ENCODE data around the gene FAM174B. TPM values are rescaled to one million over a fixed set of nuclear protein-coding genes. Genes with fewer than 3 reads are reported as not detected.

Gene FAM174B
- total RNA-seq, 1 experiment from 2014 or later = 0.30 TPM

- no peaks in the 10 kb centered on the region for H3K36me3 ChIP-seq (ENCODE audit: control insufficient read depth in 1 of 2, insufficient read depth in 2 of 2, low read length in 2 of 2)
- no TSS peak for BruUV-seq (replicated peaks)
- ChIA-PET CTCF (no interaction called here), POLR2A (no interaction called here), RAD21 (ENCODE audit: low non-redundant PET in 1 of 2, low total read pairs in 2 of 2, uncharacterized antibody in 2 of 2, unreplicated experiment in 2 of 2) (no interaction called here)
- H3K4me2 ChIP-seq (ENCODE audit: low read length) = no peak overlapping the region
- intact Hi-C loops (cut with micrococcal nuclease) = no loop called here
- H2AFZ ChIP-seq (ENCODE audit: low read depth, low read length, poor library complexity, severe bottlenecking) = no peak overlapping the region
- TF ChIP-seq CBX3 (IDR thresholded peaks at IDR 0.05; ENCODE audit: low read depth) (no peak), ZFX (IDR thresholded peaks at IDR 0.05) (no peak), YY1 (IDR thresholded peaks at IDR 0.05; ENCODE audit: extremely low read depth, insufficient replicate concordance, low read depth, low read length) (no peak), SRF (IDR thresholded peaks at IDR 0.05; ENCODE audit: low read depth) (no peak), EZH2phosphoT487 (IDR thresholded peaks at IDR 0.05; ENCODE audit: borderline replicate concordance) (no peak), POLR2AphosphoS5 (IDR thresholded peaks at IDR 0.05; ENCODE audit: low read depth, low read length) (no peak), ELF1 (IDR thresholded peaks at IDR 0.05; ENCODE audit: borderline replicate concordance, low read depth) (no peak), FOSL1 (IDR thresholded peaks at IDR 0.05; ENCODE audit: low read depth) (no peak), ATF3 (IDR thresholded peaks at IDR 0.05) (no peak), CEBPB (IDR thresholded peaks at IDR 0.05; ENCODE audit: low read depth) (no peak), JUND (IDR thresholded peaks at IDR 0.05) (no peak), POLR2A (IDR thresholded peaks at IDR 0.05; ENCODE audit: borderline replicate concordance, extremely low read depth, insufficient read depth, insufficient read length) (no peak), SIN3A (IDR thresholded peaks at IDR 0.05; ENCODE audit: low read depth) (no peak), ZNF274 (IDR thresholded peaks at IDR 0.05; ENCODE audit: low read depth, low read length) (no peak), SP1 (IDR thresholded peaks at IDR 0.05; ENCODE audit: low read depth) (no peak), RAD21 (IDR thresholded peaks at IDR 0.05; ENCODE audit: low read depth) (no peak), ZBTB33 (IDR thresholded peaks at IDR 0.05; ENCODE audit: extremely low read depth, insufficient replicate concordance, low read length) (no peak), EZH2 (IDR thresholded peaks at IDR 0.05) (no peak), TCF7L2 (IDR thresholded peaks at IDR 0.05; ENCODE audit: borderline replicate concordance, extremely low read depth, insufficient read depth, insufficient read length) (no peak)
- no peaks in the 10 kb centered on the region for H3K27me3 ChIP-seq (ENCODE audit: insufficient read depth, low read length)
- DNase-seq (ENCODE audit: low read depth, low spot score) = no peak
- no peak overlapping the region for H3K4me3 ChIP-seq (replicated peaks in 1 of 2; ENCODE audit: low read depth in 1 of 2, low read length in 2 of 2)
- H4K20me1 ChIP-seq (ENCODE audit: insufficient read depth) = no peaks in the 10 kb centered on the region
- no peaks in the 10 kb centered on the region for H3K9me3 ChIP-seq (ENCODE audit: control insufficient read depth in 1 of 2, insufficient read depth in 1 of 2, low read depth in 1 of 2, low read length in 2 of 2)
- H3K9ac ChIP-seq (ENCODE audit: low read length) = no peak overlapping the region
- H3K27ac ChIP-seq (ENCODE audit: low read depth, low read length) = no peak overlapping the region
- H3K79me2 ChIP-seq (ENCODE audit: insufficient read depth, low read length) = no peaks in the 10 kb centered on the region
- no peak for ATAC-seq
- H3K9me2 ChIP-seq (ENCODE audit: insufficient read depth) = no peaks in the 10 kb centered on the region
- no peaks in the 10 kb centered on the region for H3K4me1 ChIP-seq (ENCODE audit: control insufficient read depth in 1 of 2, insufficient read depth in 2 of 2, low read length in 2 of 2)
Observed at GRCh38 chr15:92657486-92657885, 1.9 kb upstream of the FAM174B start.

Measured in HCT116 (cell line).